AG08396 (cell line): ENCODE measurements around the gene PIWIL1.

Experiments
- DNase-seq: peaks from one replicate; pipeline ENCODE4 v3.0.0; 2012; ENCODE audit warnings: low spot score, mixed read lengths

The PIWIL1 gene

GRCh38 chr12:130337488-130338303 is at the start of gene PIWIL1:
Gene PIWIL1, plus strand, starts transcription at chr12:130337887. Its CDS starts 4,705 bp downstream, at chr12:130342592.
- DNase-seq = no peak

DNA sequence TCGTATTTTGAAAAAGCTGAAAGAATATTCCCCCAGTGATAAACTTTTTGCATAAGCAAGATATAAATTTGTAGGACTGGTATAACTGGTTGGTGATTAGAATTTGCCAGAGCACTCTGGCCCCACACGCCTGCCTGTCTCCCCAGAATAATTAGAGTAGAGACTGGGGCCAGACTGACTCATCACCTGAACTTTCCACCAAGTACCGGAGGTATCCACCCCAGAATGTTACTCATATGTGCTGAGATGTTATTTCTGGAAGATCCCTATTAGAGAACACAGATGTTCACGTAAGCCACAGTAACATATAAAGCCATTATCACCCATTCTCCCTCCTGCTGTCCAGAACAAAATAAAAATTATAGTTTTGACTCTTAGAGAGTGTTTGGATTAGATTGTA is 49.5 kb upstream of the PIWIL1 start:
- DNase-seq = no peak

DNA sequence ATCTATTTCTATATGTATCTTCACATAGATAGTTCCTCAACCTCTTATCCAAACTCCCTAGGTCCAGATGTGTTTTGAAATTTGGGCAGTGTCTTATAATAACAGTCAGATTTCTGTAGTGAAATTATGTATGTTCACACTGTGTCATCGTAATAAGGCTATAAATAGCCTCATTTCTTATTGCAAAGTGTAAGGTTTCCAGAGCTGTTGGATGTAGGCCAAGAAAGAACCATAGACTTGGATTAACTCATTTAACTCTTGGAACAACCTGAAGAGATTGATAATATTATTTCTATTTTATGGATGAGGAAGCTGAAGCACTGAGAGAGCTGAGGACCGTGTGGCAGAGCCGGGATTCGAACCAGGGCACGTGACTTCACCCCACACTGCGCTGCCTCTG is 49.0 kb upstream of the PIWIL1 start:
- DNase-seq = no peak

DNA sequence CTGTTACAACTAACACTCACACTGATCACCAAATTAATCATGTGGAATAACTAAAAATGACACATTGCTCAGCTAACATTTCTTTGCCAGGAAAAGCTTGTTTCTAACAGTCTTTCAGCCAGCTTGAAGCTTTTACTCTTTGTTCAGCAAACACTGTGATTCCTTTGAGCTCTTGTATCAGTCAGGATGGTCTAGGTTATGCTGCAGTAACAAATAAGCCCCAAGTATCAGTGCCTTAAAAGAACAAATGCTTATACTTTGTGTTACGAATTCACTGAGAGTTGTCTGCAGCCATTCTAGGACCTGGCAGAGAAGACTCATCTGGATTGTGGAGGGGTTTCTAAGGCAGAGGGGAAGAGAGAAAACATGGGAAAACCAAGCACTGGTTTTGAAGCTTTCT is 47.6 kb upstream of the PIWIL1 start:
- no peak for DNase-seq

DNA sequence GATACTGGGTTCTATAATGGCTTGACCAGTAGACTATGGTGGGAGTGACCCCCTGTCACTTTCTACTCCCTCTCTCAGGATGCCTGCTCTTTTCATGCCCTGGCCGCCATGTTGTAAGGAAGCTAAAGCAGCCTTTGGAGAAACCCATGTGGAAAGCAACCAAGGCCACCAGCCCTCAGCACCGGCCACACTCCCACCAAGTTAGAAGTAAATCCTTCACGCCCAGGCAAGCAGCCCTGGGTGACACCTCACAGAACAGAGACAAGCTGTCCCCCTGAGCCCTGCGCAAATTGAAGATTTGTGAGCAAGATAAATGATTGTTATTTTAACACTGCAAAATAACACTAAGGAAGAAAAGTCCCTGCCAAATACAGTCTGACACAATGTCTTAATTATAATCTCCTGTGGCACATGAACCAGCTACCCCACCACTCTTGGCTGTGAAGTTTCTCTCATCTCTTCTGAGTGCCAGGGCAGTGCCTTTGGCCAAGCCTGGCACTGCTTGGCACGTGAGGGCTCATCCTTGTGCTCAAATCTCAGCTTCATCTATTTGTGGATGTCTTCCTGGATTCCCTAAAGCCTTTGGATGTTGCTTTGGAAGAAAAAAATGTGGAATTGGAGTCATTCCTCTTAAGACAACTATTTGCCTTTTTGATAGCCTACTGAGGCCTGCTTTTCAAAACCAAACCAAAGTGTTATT is 39.2 kb upstream of the PIWIL1 start:
- DNase-seq = no peak

DNA sequence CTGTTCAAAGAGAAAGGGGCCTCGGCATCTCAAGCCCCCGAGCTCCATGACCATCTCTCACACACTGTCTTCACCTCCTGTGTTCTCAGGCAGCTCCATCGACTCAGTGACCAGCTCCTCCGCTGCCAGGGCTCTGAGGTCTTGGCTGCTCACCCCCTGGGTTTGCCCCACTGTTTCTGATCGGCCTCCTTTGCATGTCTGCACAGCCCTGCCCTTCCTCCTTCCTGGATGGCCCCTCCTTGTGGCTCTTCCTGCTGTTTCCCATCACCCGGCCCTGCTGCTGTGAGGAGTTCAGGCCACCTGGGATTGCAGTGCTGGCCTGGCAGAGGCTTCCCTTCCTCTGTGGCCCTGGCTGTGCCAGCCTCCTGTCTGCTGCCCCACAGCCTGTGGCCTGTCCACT is 38.1 kb upstream of the PIWIL1 start:
- DNase-seq = no peak

DNA sequence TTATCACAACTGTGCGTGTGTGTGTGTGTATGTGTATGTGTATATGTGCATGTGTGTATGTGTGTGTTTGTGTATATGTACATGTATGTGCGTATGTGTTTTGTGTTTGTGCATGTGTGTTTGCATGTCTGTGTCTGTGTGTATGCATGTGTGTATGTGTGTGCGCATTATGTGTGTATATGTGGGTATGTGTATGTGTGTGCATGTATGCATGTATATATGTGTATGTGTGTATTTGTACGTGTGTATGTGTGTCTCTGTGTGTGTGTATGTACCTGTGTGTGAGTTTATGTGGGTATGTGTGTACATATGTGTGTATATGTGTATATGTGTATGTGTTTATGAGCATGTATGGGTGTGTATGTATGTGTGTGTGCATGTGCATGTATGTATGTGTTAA is 37.6 kb upstream of the PIWIL1 start:
- no peak for DNase-seq

DNA sequence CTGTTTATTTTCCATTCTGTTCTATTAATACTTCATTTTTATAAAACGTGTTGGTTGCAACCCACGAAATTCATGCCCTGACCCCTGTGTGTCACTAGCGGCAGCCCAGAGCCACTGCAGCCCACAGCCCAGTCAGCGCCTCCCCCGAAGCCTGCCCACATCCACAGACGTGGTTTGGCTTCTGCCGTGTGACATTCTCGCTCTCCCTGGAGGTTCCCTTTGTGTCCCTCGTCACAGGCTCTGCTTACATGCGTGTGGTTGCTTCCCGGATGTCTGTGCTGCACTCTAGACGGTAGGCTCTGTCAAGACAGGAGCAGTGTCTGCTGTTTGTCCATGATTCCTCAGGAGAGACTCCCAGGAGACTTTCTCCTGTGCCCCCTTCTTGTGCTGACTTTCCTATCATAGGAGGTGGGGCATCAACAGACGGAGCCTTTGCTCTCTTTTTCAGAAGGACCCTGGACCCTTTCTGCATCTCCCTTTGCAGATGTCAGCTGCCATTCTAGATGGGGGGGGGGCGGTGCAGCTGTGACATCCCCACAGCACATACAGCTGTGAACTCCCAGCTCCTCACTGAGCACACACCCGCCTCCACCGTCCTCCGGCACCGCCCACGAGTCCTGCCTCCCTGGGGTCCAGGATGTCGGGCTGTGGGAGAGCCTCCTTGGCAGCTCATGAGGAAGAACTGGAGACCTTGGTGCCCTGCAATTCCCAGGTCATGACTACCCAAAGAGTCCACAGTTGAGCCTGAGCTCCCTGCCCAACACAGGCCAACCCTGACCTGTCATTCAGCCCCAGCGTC is 36.8 kb upstream of the PIWIL1 start:
- DNase-seq = no peak

- no peak for DNase-seq
Measured at GRCh38 chr12:130301559-130301958, 36.1 kb upstream of the PIWIL1 start.

GRCh38 chr12:130303781-130304180 is 33.9 kb upstream of the PIWIL1 start:
- no peak for DNase-seq

DNA sequence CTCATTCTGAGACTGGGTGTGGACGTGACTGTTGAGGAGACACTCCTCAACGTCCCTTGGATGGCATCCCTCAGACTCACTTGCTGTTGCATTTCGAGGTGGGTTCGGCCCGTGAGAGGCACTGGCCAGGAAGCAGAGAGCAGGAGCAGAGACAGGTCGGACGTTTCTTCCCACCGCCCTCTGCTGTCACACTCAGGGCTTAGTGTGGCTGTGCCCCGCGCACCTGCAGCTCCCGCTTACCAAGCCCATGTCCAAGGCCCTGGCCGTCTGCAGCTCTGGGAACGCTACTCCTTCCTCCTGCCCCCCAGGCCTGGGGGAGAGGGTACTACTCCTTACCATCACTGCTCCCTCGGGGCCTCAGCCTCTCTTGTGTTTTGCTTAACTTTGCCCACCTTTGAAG is 29.8 kb upstream of the PIWIL1 start:
- no peak for DNase-seq

DNA sequence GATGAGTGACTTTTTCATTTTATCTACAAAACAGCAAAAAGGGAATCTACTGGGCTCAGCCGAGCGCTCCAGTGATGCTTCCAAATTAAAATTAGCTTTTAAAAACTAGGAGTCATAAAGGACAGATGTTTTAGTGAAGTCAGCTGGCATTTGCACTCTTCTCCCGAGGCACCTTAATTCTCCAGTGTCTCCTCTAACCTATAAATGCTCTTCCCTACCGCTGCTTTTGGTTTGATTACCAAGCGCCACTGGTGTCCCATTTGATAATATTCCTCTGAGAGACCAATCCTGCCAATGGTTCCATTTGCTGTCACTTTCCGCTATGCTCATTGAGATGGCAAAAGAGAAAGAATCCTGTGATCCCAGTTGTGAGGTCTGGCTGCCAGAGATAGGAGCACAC is 29.3 kb upstream of the PIWIL1 start:
- DNase-seq = no peak

DNA sequence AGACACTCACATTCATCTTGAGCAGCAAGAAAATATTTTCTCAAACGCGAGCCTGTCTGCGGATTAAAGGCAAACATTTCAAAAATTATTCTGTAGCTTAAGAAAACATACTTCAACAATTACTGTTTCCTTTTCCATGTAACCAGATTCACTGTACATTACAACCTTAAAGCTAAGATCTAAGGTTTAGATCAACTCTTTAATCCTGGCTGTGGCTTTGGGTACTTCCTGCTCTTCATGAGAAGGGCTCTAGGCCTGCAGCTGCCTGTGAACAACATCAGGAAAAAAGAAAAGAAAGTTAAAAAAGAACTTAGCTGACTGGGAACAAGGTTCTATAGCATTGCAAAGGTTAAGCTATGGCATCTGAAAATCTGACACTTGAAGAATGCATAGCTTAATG is 21.4 kb upstream of the PIWIL1 start:
- no peak for DNase-seq

- DNase-seq = no peak
Measured at GRCh38 chr12:130320536-130320935, 17.2 kb upstream of the PIWIL1 start.

DNA sequence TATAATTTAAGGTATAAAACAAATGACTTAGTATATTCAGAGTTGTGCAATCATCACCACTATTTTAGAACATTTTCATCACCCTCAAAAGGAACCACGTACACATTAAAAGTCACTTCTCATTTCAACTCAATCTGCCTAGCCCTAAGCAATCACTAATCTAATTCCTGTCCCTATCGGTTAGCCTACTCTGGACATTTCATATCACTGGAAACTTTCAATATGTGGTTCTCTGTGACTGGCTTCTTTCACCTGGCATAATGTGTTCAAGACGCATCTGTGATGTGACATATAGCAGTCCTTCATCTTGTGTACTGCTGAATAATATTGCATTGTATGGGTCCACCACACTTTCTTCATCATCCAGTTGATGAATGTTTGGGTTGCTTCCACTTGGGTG is 15.4 kb upstream of the PIWIL1 start:
- no peak for DNase-seq

DNA sequence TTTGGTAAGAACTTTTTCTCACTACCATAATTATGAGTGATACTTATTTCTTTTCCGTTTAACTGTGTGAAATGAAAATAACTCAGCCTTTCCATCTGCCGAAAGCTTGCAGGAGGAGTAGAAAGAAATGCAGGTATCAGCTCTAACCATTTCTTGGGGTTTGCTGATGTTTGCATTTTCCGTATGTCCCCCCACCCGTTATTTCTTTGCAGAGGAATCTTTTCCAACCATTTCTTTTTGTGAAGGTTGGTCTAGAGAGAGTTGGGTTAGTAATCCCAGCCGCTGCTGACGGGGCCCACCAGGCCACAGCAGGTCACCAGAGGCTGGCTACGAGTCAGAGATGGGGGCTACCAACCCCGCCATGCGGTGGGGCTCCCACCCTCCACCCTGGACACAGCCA is 7.0 kb upstream of the PIWIL1 start:
- DNase-seq = no peak

DNA sequence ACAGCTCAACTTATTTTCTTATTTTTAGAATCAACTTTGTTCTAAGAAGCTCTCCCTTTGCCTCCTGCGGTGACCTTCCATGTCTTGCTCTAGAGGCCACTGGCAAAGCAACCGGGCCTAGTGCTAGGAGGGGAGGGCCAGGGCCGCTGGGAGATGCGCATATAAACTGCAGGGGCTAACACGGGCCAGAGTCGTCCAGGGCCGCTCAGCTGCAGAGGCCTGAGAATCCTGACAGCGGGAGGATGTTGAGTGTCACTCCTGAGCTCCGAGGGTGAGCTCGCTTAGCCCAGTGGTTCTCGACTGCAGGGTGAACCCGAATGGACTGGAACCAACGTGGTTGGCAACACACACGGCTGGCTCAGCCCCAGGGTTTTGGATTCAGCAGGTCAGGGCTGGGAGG is 6.5 kb upstream of the PIWIL1 start:
- DNase-seq = no peak

DNA sequence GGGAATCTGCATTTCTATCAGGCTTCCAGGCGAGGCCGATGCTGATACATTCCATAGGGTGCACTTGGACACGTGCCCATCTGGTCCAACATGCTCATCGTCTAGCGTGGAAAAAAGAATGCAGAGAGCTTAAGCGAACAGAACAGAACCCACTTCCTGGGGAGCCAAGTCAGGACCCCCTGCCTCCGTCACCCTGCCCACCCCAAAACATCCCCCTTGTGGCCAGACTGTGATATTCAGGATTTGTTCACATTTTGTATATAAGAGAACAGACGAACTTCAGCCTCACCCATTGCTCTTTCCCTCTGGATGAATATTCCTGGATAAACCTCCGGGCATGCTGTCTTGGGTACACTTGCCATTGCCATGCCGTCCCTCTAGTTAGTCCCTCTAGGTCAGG is 4.3 kb upstream of the PIWIL1 start:
- no peak for DNase-seq

- no peak for DNase-seq
Measured at GRCh38 chr12:130334399-130334798, 3.3 kb upstream of the PIWIL1 start.

DNA sequence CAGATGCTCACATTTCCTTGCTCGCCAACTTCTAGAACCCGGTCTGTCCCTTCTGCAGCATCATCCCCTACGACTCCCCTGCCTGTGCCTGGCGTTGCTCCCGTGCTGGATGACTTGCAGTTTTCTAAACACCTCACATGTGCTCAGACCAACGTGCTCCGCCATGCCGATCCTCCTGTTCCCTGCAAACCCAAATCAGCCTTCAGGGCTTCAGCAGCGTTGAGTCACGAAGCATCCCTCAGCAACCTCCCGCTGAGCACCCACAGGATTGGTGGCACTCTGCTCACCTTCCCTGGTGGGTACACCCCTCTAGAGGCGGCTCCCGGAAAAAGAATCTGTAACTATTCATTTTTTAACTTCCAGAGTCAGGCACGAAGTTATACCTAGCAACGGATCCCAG is 2.8 kb upstream of the PIWIL1 start:
- no peak for DNase-seq

DNA sequence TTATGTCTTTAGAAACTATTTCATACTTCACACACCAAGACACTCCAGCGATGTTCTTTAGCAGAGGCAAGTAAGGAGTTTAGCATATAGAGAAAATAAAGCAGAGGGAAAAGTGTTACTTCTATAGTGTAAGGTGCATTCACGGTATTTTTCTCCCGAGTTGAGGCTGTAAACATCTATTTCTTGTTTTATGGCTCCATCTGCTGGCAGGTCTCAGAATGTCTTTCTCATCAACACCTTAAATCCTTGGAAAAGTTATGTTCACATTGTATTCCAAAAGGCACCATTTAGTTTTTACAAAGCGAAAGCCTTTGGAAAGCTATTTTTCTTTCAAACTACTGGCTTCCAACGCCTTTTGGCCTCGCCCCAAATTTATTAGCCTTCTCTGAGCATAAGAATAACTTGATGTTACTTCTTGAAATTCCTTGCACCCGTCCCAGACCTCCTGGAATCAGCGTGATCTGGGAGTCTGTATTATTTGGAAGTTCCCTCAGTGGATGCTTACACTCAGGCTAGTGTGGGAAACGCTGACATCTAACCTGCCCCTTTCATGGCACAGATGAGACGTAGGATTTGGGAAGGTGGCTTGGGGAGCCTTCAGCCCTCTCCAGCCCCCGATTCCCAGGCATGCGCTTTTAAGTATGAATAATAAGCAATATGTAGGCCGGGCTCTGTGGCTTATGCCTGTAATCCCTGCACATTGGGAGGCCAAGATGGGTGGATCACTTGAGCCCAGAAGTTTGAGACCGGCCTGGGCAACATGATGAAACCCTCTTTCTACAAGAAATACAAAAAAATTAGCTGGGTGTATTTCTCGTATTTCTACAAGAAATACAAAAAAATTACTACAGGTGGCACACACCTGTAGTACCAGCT is 1.9 kb upstream of the PIWIL1 start:
- peak; percentile 56 for DNase-seq
